ENCODE results near the gene MCC.

GRCh38 chr5:113100981-113101380 is 387.3 kb downstream of the MCC start:
- TF ChIP-seq CTCF (IDR thresholded peaks at IDR 0.05) (no peak), POLR2A (IDR thresholded peaks at IDR 0.05) (no peak)
